PC-3 (cell line): ENCODE data around the gene PSG6. TPM values are rescaled to one million over a fixed set of nuclear protein-coding genes. Genes with fewer than 3 reads are reported as not detected.

Experiments used
- total RNA-seq: library from RNA; depleted of rRNA; stranded (reverse); fragments of >200 nt; gene quantifications from 2 replicates; pipeline ENCODE4 v1.2.3, GENCODE V29; 2014; rRNA removed

Gene PSG6
- total RNA-seq, 1 experiment from 2014 or later = not detected

Other genes starting within 250 kb of the PSG6 start
- gene PSG3, start 177.4 kb downstream of the PSG6 start, total RNA-seq = not detected in 2 replicates
- not detected in 2 replicates for gene PSG8, start 152.2 kb downstream of the PSG6 start, total RNA-seq
- not detected in 2 replicates for gene PSG1, start 38.2 kb downstream of the PSG6 start, total RNA-seq
- not detected in 2 replicates for gene PSG7, start 19.3 kb upstream of the PSG6 start, total RNA-seq
- not detected in 2 replicates for gene PSG11, start 108.6 kb upstream of the PSG6 start, total RNA-seq
- not detected in 2 replicates for gene PSG2, start 164.8 kb upstream of the PSG6 start, total RNA-seq